Suppressor macrophage (primary cell): ENCODE results near the gene OR10A6.

ENCODE experiments used
- DNase-seq, 4 experiments: peaks; one replicate each; pipeline ENCODE4 v3.0.0-alpha.2; 2020 to 2022
- total RNA-seq, 17 experiments: gene quantifications; one replicate each; lab custom pipeline; 2026; ENCODE audit warnings: mixed read lengths in 6 of 17, inconsistent platforms in 3 of 17; lab: John Stamatoyannopoulos, UW

OR10A6 gene, protein sequence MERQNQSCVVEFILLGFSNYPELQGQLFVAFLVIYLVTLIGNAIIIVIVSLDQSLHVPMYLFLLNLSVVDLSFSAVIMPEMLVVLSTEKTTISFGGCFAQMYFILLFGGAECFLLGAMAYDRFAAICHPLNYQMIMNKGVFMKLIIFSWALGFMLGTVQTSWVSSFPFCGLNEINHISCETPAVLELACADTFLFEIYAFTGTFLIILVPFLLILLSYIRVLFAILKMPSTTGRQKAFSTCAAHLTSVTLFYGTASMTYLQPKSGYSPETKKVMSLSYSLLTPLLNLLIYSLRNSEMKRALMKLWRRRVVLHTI
- 0 to 2.8 (median 0) reads per million in 17 experiments for total RNA-seq

DNA sequence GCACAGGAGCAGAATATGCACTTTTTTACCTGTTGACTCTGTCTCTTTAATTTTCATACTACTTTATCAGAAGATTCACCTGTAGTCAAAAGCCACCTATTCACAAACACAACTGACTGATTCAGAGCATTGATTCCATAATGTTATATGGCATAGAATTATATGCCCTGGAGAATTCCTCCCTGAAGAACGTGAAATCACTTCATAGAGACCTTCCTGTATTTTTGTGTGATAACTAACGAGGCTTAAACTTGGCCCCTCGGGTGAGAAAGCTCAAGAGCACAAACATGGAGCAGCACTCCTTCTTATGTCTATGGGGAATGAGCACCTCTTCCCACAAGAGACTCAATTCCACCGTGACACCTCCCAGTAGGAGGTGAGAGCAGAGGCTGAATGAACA is at the start of gene OR10A6:
Gene OR10A6, minus strand, starts transcription at position 101 of the 400 bp plus-strand sequence. CDS start 2,606 bp downstream, outside the sequence.
- no peak for DNase-seq

DNA sequence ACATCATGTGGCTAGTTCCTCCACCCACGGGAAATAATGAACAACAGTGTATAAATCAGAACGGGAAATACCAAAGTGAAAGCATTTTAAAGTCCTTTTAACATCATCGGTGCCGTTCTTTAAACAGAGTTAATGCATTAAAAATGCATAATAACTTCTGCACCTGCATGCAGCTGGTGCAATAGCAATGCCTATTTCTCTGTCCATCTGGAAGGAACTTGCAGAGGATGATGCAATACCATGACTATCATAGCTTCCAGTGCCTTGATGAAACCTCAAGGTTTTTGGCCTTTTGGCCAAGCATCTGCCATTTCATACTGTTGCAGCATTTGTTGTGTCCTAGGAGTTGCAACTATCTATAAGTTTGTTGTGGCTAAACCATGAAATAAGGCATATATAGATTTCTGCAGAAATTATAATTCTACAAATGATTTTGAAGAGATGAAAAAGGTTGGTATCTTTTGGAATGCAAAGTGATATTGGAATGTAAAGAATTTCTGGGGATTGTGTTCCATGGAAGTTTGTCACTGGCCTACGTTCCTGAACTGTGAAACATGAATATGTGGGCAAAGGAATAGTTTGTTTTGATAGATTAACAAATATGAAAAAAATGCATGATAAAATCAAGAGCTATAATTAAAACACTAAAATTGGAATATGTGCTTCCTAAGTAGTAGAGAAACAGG is 46.3 kb upstream of the OR10A6 start:
- peak; percentile 8 to 37 (median 22) for DNase-seq

DNA sequence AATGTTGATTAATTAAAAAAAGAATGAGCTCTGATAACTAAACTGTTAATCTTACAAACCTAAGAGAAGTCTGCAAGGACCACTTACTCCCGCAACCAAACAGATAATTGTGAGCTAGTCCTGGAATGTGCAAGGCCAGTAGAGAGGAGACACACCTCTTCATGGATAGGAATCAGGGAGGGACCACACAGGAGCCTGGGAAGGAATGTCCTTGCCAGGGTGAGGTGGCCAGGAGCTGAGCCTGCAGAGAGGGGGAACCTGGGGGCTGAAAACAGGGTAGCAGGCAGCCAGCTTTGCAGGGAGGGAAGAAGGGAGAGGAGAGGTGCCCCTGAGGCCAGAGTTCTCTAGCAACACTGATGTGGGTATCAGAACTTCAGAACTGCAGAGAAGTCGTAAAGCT is 43.6 kb upstream of the OR10A6 start:
- no peak for DNase-seq

DNA sequence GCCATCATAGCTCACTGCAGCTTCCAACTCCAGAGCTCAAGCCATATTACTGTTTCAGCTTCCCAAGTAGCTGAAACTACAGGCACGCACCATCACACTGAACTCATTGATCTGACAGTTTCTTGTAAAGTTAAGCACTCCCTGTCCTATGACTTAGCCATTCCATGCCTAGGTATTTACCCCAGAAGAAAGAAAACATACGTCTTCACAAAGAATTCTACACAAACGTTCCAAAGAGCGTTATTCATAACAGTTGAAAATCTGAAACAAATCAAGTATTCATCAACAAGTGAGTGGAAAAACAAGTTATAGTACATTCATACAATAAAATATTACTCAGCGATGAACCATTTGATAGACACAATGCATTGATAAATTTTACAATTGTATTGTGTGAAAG is 41.9 kb upstream of the OR10A6 start:
- DNase-seq, result no peak

DNA sequence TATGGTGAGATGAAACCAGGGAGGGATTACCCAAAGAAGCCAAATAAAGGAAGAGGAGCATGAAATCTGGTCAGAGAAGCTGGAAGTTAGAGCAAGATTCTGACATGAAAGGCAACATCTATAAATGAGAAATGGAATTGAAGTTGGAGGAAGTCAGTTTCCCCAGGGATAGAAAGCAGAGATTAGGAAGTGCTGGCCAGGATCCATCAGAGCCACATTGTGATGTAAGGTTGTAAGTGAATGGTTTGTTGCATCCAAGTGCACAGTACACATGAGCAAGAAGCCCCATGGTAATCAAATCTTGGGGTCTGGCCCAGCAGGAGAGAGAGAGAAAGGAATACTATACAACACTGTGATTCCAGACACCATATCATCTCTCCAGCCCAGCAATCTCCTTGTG is 40.8 kb upstream of the OR10A6 start:
- DNase-seq, result no peak

DNA sequence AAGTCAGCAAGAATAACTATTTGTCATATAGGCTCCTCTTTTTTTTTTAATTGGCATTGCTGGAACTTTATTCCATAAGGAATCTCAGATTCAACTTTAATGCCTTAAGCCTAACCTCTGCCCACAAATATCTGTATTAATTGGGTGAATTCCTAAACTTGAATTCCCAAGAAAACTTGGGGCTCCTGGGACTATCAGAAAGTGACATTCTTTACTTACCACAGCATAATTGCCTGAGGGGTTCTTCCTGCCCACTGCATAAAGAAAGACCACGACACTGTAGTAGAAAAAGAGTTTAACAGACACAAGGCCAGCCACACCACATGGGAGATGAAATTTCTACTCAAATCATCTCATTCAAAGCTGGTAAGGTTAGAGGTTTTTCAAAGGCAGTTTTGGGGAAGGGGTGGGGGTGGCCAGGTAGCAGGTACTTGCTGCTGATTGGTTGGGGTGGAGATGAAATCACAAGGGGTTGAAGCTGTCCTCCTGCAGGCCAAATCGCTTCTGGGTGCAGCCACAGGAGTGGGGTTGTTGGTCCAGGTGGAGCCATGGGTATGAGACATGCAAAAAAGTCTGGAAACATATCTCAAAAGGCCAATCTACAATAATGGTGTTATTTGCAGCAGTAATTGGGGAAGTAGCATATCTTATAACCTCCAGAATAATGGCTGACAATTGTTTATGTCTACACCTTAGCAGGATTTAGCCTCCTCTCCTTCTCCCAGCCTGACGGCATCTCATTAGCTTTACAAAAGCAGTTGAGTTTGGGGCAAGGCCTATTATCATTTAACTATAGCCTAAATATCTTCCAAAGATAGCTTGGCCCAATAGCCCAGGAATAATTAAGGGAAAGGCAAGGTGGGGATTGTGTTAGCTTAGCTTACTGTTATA is 38.9 kb upstream of the OR10A6 start:
- DNase-seq, result no peak

DNA sequence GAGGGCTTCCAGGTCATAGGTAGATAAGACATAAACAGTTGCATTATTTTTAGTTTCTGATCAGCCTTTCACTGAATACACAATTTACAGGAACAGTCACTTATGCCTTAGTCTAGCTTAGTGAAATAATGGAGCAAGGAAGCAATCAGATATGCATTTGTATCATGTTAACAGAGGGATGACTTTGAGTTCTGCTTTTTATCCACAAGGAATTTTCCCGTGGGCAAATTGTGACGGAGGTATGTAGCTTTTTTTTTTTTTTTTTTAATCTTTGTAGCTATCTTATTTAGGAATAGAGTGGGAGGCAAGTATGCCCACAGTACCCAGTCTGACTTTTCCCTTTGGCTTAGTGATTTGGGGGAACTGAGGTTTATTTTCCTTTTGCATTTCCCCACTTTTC is 37.6 kb upstream of the OR10A6 start:
- no peak for DNase-seq

DNA sequence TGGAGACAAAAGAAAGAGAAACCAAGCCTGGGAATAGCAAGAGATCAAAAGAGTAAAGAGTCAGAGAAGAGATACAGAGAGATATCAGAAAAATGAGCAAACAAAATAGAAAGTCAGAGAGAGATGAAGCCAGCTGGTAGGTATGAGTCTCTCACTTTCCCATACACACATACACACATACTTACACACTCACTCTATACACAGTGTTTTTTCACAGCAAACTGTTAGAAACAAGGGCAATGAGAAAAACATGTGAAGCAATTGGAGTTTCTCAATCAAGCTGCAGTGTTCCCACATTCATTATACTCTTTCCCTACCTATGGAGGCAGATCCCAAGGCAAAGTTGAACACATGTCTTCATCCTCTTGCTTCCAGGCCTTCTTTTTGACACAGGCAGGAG is 36.8 kb upstream of the OR10A6 start:
- no peak for DNase-seq

DNA sequence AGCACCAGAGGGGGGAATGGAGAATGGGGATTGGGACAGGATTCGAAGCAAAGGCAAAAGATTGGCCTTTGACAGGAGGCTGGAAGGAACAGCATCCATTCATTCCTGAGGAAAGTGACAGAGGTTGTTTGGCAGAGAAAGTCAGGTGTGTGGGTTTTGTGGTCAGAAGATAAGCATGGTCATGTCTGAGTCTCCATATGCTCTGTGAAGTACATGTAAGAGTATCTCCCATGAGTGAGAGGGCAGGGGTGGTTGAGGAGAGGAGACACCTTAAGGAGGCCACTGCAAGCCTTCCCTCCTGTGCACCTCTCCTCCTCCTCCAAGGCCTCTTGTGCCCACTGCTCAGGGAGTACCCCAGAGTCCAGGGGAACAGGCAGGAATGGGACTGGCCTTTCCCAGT is 36.0 kb upstream of the OR10A6 start:
- no peak for DNase-seq

DNA sequence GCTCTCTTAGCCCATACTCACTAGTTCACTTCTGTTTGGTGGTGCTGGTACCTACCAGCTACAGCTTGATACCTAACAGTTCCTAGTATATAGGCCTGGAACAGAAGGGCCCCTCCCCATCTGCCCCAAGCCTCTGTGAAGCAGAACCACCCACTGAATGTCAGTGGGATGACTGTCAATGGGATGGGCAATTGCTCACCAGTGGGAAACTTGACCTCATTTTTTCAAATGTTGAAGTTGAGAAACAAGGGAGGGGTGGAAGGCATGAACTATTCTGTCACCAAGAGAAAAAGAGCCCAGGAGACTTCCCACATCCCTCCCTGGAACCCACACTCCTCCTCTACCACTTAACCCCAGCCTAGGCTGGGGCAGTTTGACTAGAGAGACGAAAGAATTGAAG is 34.3 kb upstream of the OR10A6 start, which contains the start of gene NLRP10:
Gene NLRP10, minus strand, starts transcription at position 62 of the 400 bp plus-strand sequence. CDS start 1,952 bp downstream, outside the sequence.
- no peak for DNase-seq

DNA sequence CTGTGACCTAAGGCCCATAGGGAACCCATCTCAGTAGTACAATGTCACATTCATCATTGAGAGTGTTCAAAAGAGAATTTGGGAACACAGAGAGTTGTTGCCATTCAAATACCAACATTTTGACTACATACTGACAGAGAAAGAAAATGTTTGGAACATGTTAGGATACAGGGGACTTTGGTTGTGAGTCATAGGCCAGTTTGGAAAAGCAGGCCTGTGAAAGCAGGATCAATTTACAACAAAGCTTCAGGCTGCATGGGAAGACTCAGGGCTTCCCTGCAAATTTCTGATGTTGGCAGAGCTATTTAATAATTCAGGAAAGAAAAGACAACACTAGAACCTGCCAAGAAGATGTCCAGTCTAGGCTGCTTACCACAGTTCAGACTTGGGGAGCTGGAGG is 33.8 kb upstream of the OR10A6 start:
- DNase-seq, result no peak

DNA sequence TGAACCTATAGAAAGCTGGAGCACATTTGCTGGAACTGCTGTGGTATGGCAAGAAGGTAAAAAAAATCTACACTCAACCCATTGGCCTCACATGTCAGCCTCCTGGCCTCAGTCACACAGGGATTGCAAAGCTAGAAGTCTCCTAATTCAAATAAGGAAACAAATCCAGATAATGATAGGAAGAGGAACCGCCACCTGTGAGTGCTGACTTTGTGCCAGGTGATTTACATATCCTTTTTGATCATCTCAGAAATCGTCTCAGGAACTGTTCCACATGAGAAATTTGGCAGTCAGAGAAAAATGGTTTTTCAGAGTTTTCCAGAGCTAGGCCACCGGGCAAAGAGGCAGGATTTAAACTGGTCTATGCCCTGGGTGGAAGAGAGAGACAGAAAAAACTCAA is 33.2 kb upstream of the OR10A6 start:
- no peak for DNase-seq

DNA sequence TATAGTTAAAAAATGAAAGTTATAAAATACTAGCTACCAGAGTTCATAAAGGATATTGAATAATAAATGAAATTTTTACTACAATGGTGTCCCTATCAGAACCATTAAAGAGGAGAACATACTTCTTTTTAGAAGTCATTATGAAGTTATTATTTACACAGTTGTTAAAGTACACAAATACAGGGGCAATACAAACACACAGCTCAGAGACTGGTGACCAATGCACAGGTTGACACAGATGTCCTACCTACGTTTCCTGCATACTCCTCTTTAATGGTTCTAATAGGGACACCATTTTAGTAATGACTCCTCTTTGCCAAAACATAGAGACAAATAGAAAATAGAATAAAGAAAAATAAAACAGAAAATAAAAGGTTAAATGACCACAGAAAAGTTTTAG is 24.1 kb upstream of the OR10A6 start:
- no peak for DNase-seq

DNA sequence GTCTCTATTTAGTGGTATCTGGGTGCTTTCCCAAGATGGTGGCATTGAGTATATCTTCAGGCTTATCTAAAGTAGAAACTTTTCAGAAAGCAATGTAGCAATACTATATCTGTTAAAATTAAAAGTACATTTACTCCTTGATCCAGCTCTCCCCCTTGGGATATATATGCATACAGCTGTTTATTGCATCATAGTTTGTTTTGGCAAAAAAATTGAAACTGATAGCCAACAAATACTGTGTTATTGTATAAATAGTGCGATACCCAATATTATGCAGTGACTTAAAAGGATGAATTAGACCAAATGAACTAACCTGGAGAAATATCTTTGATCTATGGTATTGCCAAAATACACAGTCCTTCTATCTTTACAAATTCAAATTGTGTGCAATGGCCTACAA is 18.9 kb upstream of the OR10A6 start:
- no peak for DNase-seq

DNA sequence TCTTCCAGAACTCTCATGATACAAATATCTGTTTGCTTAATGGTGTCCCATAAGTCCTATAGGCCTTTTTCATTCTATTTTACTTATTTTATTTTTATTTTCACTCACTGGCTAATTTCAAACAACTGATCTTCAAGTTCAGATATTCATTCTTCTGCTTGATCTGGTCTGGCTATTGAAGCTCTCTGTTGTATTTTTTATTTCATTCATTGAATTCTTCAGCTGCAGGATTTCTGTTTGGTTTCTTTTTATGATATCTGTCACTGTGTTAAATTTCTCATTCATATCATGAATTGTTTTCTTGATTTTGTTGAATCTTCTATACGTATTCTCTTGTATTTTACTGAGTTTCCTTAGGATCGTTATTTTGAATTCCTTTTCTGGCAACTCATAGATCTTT is 13.1 kb upstream of the OR10A6 start:
- DNase-seq, result no peak

DNA sequence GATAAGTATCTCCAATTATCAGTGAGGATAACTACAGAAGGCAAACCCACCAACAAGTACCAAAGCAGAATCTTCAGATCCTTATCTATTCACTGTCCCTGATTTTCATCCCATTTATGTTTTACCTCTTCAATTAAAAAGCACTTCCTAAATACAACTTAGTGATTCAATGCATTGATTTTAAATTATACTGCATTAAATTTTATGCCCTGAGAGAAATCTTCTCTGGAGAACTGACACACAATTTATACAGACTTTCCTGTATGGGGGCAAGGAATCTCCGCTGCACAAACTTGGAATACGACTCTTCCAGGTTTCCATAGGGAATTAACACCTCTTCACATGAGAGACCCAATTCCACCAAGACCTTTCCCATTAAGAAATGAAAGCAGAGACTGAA is 10.5 kb upstream of the OR10A6 start, which contains the start of gene OR10A3:
Gene OR10A3, minus strand, starts transcription at position 101 of the 400 bp plus-strand sequence. CDS start 2,188 bp downstream, outside the sequence.
- DNase-seq, result no peak

DNA sequence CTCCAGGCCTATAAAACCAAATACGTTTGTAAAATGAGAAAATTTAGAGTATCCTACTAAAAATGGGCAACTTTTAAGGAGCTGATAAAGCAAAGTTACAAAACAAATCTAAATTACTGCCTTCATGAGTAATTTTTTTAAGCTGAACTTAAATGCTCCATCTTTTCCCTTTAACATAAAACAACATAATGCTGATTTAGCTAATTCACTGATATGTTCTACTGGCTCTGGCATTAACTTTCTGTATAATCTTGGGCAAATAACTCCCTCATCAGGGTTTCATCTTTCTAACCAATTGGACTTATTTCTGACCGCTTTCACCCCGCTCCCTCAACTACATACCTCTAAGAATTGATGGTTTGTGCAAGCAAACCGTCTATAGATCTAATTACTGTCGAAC is 10.1 kb upstream of the OR10A6 start:
- no peak for DNase-seq

DNA sequence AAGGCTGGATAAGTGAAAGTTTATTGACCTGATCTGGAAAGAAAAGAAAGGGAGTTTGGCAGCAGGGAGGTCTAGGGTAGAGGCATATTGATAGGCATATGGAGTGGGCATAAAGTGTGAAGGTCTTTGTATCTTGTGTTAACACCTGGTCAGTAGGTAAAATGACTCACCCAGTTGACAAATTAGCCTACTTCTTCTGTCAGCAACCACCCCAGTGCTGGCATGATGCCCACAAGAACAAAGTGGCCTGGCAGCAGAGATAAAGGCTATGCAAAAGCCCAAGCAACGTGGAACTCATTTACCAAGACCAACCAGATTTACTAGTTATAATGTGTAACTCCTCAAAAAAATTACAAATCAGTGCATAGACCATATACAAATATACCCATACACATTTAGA is 5.5 kb upstream of the OR10A6 start:
- DNase-seq, result no peak

DNA sequence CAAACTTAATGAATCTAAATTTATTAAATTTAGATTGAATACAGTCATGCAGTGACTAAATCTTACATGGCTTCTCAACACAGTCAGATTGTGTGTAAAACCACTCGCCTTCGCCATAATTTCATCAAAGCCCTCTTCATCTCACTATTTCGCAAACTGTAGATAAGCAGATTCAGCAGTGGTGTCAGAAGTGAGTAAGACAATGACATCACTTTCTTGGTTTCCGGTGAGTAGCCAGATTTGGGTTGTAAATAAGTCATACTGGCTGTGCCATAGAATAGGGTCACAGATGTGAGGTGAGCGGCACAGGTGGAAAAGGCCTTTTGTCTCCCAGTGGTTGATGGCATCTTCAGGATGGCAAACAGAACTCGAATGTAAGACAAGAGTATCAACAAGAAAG is 3.4 kb downstream of the OR10A6 start:
- DNase-seq, result no peak

DNA sequence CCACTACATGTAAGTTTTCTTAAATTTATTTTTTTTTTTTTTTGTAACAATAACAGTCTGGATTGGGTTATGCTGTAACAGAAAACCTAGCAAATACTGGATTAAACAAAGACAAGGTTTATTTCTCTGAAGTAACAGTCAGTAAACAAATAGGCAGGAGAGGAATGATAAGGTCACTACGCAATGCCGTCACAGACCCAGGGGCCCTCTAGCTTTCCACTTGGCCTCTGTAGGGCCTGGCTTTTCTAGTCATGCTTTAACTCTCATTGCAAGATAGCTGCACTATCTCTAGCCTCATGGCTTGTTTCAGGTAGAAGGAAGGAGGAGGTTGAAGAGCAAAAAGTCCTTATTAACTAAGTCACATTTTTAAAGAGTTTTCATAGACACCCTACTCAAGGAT is 6.5 kb downstream of the OR10A6 start:
- DNase-seq, result no peak

DNA sequence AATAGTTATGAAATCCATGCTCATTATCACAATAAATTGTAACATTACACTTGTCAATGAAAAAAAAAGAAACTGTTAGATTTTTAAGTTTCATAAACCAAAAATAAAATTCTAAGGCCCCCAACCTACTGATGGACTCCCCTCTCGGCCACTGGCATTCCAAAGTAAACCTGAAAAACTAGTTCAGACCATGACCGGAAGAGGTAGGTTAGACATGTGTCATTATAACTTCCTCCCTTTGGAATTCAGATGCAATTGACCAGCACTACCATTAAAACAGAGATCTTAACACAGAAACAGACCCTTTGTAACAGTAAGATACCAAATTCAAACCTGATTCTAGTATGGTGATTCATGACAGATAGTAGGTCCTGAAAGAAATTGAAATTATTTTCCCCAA is 12.9 kb downstream of the OR10A6 start:
- no peak for DNase-seq

DNA sequence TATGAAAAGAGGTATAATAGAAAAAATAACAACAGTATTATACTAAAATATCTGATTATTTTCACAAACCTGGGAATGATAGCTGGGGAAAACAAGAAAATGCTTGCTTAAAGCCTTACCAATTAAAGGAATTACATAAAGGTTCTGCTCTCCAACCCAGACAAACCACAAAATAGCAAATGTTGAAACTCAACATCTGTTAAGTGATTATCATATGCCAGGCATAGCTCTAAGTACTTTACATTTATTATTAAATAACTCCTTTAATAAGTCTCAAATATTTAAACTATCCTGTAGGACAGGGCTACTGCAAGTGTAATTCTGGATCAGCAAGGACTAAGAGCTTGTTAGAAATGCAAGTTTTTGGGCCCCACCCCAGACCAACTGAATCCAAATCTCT is 20.1 kb downstream of the OR10A6 start:
- no peak for DNase-seq

DNA sequence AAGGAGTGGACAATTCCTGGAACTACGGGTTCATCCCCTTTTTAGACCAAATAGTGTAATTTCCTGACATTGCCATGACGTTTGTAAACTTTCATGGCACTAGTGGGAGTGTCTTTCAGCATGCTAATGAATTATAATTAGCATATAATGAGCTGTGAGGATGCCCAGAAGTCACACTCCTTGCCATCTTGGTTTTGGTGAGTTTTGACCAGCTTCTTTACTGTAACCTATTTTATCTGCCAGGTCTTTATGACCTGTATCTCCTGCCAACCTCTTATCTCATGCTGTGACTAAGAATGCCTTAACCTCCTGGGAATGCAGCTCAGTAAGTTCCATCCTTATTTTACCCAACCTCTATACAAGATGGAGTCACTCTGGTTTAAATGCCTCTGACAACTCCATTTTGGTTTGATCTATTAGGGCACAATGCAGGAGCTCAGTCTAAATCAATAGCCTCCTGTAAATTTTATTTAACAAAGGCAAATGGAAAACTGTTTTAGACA is 20.7 kb downstream of the OR10A6 start:
- DNase-seq, result no peak
